Ishikawa (cell line): Measurements from ENCODE around the gene PIGC.

Experiments
- CREB1 ChIP-seq: IDR thresholded peaks from 2 replicates; pipeline ENCODE4 v1.6.1; 2012; ENCODE audit warnings: low read depth
- EGR1 ChIP-seq: IDR thresholded peaks from 2 replicates; pipeline ENCODE4 v1.6.1; 2012
- EP300 ChIP-seq: IDR thresholded peaks from 2 replicates; pipeline ENCODE4 v1.6.1; 2012; ENCODE audit warnings: borderline replicate concordance
- FOXM1 ChIP-seq: IDR thresholded peaks from 2 replicates; pipeline ENCODE4 v1.6.1; 2012; ENCODE audit warnings: low read depth, borderline replicate concordance
- MAX ChIP-seq: IDR thresholded peaks from 2 replicates; pipeline ENCODE4 v1.6.1; 2012
- NFIC ChIP-seq: IDR thresholded peaks from 2 replicates; pipeline ENCODE4 v1.6.1; 2012
- RAD21 ChIP-seq: IDR thresholded peaks from 2 replicates; pipeline ENCODE4 v1.6.1; 2012; ENCODE audit warnings: low read depth
- TAF1 ChIP-seq: IDR thresholded peaks from 2 replicates; pipeline ENCODE4 v1.6.1; 2012; ENCODE audit warnings: low read depth, mild to moderate bottlenecking
- TCF12 ChIP-seq: IDR thresholded peaks from 2 replicates; pipeline ENCODE4 v1.6.1; 2012; ENCODE audit warnings: low read depth
- TEAD4 ChIP-seq: IDR thresholded peaks from 2 replicates; pipeline ENCODE4 v1.6.1; 2012
- YY1 ChIP-seq: IDR thresholded peaks from 2 replicates; pipeline ENCODE4 v1.6.1; 2012; ENCODE audit warnings: low read depth
- ZBTB7A ChIP-seq: IDR thresholded peaks from 2 replicates; pipeline ENCODE4 v1.6.1; 2012; ENCODE audit warnings: low read depth
- TF ChIP-seq, protein P1 (sequence below): IDR thresholded peaks from 2 replicates; pipeline ENCODE4 v1.6.1; 2012; ENCODE audit warnings: low read depth, mild to moderate bottlenecking
- TF ChIP-seq, protein P2 (sequence below): IDR thresholded peaks from 2 replicates; pipeline ENCODE4 v1.6.1; 2012

The PIGC gene

DNA sequence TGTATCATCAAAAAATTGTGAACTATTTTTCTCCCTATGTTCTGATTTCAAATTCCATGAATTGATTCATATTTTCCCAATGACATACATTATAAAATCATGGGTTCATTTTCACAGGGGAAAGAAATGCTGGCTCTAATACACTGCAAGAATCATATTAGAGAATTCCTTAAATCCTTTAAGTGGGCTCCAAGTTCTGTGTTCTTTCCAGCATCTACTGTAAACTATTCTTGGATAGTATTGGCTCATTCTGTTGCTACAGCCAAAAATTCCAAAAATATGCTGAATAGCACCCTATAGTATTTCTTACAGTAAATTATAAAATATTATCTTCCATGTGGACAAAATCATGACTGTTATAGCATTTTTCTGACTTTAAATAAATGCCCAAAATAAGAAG lies 42.4 kb downstream of the PIGC start:
- TF ChIP-seq, protein P1, sequence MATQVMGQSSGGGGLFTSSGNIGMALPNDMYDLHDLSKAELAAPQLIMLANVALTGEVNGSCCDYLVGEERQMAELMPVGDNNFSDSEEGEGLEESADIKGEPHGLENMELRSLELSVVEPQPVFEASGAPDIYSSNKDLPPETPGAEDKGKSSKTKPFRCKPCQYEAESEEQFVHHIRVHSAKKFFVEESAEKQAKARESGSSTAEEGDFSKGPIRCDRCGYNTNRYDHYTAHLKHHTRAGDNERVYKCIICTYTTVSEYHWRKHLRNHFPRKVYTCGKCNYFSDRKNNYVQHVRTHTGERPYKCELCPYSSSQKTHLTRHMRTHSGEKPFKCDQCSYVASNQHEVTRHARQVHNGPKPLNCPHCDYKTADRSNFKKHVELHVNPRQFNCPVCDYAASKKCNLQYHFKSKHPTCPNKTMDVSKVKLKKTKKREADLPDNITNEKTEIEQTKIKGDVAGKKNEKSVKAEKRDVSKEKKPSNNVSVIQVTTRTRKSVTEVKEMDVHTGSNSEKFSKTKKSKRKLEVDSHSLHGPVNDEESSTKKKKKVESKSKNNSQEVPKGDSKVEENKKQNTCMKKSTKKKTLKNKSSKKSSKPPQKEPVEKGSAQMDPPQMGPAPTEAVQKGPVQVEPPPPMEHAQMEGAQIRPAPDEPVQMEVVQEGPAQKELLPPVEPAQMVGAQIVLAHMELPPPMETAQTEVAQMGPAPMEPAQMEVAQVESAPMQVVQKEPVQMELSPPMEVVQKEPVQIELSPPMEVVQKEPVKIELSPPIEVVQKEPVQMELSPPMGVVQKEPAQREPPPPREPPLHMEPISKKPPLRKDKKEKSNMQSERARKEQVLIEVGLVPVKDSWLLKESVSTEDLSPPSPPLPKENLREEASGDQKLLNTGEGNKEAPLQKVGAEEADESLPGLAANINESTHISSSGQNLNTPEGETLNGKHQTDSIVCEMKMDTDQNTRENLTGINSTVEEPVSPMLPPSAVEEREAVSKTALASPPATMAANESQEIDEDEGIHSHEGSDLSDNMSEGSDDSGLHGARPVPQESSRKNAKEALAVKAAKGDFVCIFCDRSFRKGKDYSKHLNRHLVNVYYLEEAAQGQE, result no peak
- TF ChIP-seq TAF1 (no peak), CREB1 (no peak)

- TF ChIP-seq MAX (no peak), TAF1 (no peak)
Observed at GRCh38 chr1:172400722-172401105, 43.2 kb downstream of the PIGC start.

- TF ChIP-seq, protein P2, sequence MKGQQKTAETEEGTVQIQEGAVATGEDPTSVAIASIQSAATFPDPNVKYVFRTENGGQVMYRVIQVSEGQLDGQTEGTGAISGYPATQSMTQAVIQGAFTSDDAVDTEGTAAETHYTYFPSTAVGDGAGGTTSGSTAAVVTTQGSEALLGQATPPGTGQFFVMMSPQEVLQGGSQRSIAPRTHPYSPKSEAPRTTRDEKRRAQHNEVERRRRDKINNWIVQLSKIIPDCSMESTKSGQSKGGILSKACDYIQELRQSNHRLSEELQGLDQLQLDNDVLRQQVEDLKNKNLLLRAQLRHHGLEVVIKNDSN, result no peak
- TF ChIP-seq TEAD4, result no peak
- TF ChIP-seq, protein P1, result no peak
- TF ChIP-seq TCF12, result no peak
- TF ChIP-seq YY1, result no peak
- no peak for TF ChIP-seq ZBTB7A
- no peak for TF ChIP-seq FOXM1
Observed at GRCh38 chr1:172399756-172400721, 43.8 kb downstream of the PIGC start.

GRCh38 chr1:172398970-172399755 lies 44.7 kb downstream of the PIGC start:
- peak; percentile 71; the same call in 1 of the 2 replicates for TF ChIP-seq EP300
- TF ChIP-seq NFIC, result peak; percentile 42; the same call in 1 of the 2 replicates
- no peak for TF ChIP-seq EGR1
- peak; percentile 57; the same call in 1 of the 2 replicates for TF ChIP-seq MAX
- peak; percentile 75 for TF ChIP-seq RAD21
- no peak; the same call in 1 of the 2 replicates for TF ChIP-seq YY1
- peak; percentile 48; the same call in 1 of the 2 replicates for TF ChIP-seq TCF12
- TF ChIP-seq FOXM1, result peak; percentile 55; the same call in 1 of the 2 replicates
- no peak for TF ChIP-seq CREB1
- TF ChIP-seq ZBTB7A, result no peak

GRCh38 chr1:172398193-172398592 lies 45.7 kb downstream of the PIGC start:
- TF ChIP-seq NFIC (no peak), ZBTB7A (no peak), TAF1 (no peak), EGR1 (no peak), EP300 (no peak), YY1 (no peak), FOXM1 (no peak), TCF12 (no peak)
- TF ChIP-seq, protein P1, result no peak
- TF ChIP-seq, protein P2, result no peak
